NCI-H748 treated with DMSO at 0.1 percent for 48 hours (cell line): ENCODE data around the gene PNKD.

Experiments
- DNase-seq: peaks from one replicate; lab custom pipeline; 2025; lab: John Stamatoyannopoulos, UW

Gene PNKD

DNA sequence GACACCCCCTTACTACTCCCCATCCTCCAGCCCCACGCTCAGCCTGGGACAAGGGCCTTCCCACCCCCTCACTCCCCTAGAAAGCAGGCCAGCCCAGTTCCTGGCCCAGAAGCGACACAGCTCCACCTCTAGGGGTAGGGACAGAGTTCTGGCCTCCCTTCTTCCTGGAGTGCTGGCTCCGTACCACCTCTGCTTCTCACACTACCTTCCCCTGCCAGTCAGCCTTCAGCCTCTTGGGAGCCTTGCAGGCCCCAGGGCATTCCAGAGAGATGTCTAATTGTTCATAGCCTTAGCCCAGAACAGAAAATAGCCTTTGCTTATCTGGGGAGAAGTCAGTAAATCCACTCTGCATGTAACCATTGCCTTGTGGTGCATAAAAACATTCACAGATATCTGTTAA, 73.3 kb downstream of the PNKD start:
- no peak for DNase-seq

GRCh38 chr2:218344090-218344754, 73.9 kb downstream of the PNKD start:
- DNase-seq: no peak

GRCh38 chr2:218344755-218345417, 74.6 kb downstream of the PNKD start:
- no peak for DNase-seq

- no peak for DNase-seq
Measured at GRCh38 chr2:218345491-218346236, 75.3 kb downstream of the PNKD start.

GRCh38 chr2:218347172-218347571, 76.9 kb downstream of the PNKD start:
- DNase-seq: no peak

DNA sequence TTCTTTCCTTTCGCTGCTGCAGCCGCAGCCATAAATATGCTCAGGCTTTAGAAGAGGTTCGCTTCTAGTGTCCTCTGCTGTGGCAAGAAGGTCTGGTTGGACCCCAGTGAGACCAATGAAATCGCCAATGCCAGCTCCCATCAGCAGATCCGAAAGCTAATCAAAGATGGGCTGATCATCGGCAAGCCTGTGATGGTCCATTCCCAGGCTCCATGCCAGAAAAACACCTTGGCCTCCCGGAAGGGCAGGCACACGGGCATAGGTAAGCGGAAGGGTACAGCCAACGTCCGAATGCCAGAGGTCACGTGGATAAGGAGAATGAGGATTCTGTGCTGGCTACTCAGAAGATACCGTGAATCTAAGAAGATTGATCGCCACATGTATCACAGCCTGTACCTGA, 83.7 kb downstream of the PNKD start:
- no peak for DNase-seq

DNA sequence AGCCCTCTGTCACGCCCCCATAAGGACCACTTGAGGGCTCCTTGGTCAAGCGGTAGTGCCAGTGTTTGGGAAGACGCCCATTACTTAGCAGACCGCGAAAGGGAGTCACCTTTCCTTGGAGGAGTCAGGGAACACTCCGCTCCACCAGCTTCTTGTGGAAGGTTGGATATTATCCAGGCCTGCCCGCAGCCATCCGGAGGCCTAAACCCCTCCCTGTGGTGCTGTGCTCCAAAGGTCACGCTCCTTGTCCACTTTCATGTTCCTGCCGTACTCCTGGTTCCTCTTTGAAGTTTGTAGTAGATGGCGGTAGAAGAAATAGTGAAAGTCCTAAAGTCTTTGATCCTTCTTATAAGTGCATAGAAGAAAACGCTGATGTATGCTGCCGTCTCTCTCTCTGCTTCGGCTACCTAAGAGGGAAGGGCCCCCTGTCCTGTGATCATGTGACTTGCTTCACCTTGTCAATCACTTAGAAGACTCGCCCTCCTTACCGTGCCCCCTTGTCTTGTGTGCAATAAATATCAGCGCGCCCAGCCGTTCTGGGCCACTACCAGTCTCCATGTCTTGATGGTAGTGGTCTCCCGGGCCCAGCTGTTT, 84.6 kb downstream of the PNKD start:
- no peak for DNase-seq

- no peak for DNase-seq
Measured at GRCh38 chr2:218357236-218358177, 87.2 kb downstream of the PNKD start.

DNA sequence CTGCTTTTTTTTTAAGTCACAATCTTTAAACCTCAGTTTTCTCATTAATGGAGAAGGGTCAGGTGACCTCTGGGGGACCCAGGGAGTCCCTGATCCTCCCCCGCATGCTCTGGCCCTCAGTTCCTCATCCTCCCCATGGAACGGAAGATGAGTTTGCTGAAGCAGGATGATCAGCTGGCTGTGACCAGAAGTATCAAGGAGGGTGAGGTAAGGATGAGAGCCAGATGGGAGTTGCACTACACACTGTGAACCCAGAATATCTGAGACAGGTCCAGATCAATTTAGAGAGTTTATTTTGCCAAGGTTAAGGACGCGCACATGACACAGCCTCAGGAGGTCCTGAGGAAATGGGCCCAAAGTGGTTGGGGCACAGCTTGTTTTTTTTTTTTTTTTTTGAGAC, 90.1 kb downstream of the PNKD start:
- DNase-seq: no peak

- DNase-seq: no peak
Measured at GRCh38 chr2:218362606-218363005, 92.3 kb downstream of the PNKD start.

- DNase-seq: no peak
Measured at GRCh38 chr2:218363736-218364135, 93.4 kb downstream of the PNKD start.

- no peak for DNase-seq
Measured at GRCh38 chr2:218364196-218364595, 93.9 kb downstream of the PNKD start.

- no peak for DNase-seq
Measured at GRCh38 chr2:218366621-218367414, 96.5 kb downstream of the PNKD start.

DNA sequence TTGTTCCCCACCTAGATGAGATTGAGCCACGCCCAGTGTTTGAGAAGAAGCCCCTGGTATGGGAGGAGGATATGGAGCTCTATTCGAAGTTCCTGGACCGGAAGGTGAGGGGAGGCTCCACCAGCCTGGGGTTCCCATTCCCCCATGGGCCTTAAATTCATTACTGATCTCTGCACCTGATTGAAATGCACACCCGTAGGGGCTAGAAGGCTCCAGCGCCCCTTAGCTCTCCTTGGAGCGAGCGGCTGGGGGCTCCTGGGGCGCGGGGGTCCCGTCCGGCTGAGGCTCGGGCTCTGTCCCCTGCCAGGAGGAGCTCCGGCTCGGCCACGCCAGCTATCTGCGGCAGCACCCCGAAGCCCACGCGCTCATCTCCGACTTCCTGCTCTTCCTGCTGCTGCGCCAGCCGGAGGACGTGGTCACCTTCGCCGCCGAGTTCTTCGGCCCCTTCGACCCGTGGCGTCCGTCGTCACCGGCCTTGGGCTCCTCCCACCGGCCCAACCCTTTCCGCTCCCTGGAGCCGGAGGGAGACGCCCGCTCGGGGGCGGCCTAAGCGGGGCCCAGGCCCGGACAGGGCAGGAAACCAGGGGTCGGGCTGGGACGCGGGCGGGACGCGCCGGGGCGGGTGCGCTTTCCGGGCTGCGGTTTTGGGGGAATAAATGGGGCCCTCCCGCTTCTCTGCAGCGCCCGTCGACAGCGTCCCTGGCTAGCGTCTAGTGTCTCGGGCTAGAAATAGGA, 97.3 kb downstream of the PNKD start:
- no peak for DNase-seq

DNA sequence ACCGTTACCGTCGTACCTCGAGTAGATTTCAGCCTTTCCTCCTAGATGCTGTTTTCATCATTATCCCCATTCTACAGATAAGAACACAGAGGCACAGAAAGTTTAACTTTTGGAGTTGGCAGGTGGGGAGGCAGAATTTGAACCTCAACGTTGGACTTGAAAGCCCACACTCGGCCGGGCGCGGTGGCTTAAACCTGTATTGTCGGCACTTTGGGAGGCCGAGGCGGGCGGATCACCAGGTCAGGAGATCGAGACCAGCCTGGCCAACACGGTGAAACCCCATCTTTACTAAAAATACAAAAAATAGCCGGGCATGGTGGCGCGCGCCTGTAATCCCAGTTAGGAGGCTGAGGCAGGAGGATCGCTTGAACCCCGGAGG, 97.8 kb downstream of the PNKD start:
- no peak for DNase-seq

DNA sequence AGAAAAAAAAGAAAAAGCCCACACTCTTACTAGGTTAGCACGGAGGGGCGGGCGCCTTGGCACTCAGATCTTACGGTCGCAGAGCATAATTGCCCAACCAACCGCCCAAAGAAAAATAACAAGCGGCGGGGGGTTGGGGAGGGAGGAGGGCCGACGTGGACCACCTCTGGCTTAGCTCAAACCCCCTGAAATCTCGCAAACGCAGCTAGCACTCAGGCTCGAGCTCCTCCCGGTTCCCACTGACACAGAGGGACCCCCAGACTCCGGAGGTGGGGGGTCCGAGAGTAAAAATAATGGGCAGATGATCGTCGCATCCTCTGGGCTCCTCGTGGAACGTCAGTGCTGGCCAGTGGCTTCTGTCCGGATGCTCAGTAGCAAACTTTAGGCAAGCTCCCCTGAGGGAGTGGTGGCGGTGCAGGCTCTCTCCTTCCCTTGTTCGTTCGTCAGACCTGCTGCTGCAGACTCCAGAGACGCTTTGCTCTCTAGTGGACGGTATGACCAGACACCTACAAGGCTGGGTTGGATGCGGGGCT, 98.4 kb downstream of the PNKD start:
- DNase-seq: peak; percentile 15

- DNase-seq: peak; percentile 18
Measured at GRCh38 chr2:218369330-218369729, 99.0 kb downstream of the PNKD start.

- DNase-seq: no peak
Measured at GRCh38 chr2:218370410-218371063, 100.2 kb downstream of the PNKD start.

DNA sequence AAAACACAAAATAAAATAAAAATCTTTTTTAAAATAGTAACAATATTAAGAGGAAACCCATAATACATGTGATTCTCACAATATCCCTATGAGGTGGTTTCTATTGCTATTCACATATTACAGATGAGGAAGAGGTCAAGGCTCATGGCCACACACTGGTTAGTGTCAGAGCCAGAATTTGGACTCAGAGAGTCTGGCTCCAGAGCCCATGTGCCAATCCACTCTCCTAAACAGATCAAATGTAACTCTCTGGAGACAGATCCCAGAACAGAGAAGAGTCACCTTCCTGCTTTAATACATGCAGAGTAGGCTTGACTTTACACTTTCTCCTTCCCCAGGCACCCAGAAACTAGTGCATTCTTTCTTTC, 101.6 kb downstream of the PNKD start:
- no peak for DNase-seq
